GM12878 (cell line): Measurements from ENCODE around the gene S100A12. TPM values are rescaled to one million over a fixed set of nuclear protein-coding genes. Genes with fewer than 3 reads are reported as not detected.

ENCODE experiments used
- ATAC-seq: fragments of 200-7000 bp; cut with Tn5 transposase; 3 replicates; pipeline ENCODE4 v1.9.1; 2020; ENCODE audit warnings: mild to moderate bottlenecking, moderate library complexity
- BruUV-seq: library from RNA; stranded (reverse); fragments of 400-500 nt; replicated peaks from 2 replicates; lab custom pipeline; 2021; lab: Mats Ljungman, UMichigan
- CTCF ChIA-PET: fragments of 300-600 bp; sonication (Branson Sonifier 250); formaldehyde crosslinking; extraction: SDS; loops from one replicate; lab custom pipeline; 2021; ENCODE audit warnings: inconsistent platforms; lab: Yijun Ruan, JAX
- POLR2A ChIA-PET: fragments of 350-600 bp; formaldehyde crosslinking; extraction: SDS; loops from one replicate; lab custom pipeline; 2021; ENCODE audit warnings: inconsistent platforms; lab: Charles Lee
- RAD21 ChIA-PET: fragments of 300-600 bp; sonication (Branson Sonifier 250); formaldehyde crosslinking; loops from one replicate; lab custom pipeline; 2023; ENCODE audit warnings: antibody characterized with exemption; ENCODE audit not compliant: unreplicated experiment; lab: Charles Lee
- SMC1A ChIA-PET: fragments of 300-600 bp; sonication (Branson Sonifier 250); formaldehyde crosslinking; loops from one replicate; lab custom pipeline; 2023; ENCODE audit not compliant: unreplicated experiment, uncharacterized antibody; lab: Charles Lee
- DNase-seq: peaks from one replicate; pipeline ENCODE4 v3.0.0-alpha.2; 2011; ENCODE audit warnings: low read depth, low spot score
- FAIRE-seq: peaks from 3 replicates; lab custom pipeline; 2011; peaks lifted over from hg19 to GRCh38; lab: Jason Lieb, UNC
- H2AFZ ChIP-seq: 2 replicates; pipeline ENCODE4 v1.6.0; 2011; ENCODE audit warnings: low read depth, low read length, control low read depth; ENCODE audit not compliant: control insufficient read depth
- H3K27ac ChIP-seq: 2 replicates; pipeline ENCODE4 v1.5.1; 2011; ENCODE audit warnings: control low read depth; ENCODE audit not compliant: control insufficient read depth, insufficient read depth
- H3K27me3 ChIP-seq, 2 experiments: replicated peaks in 1 of 2; 2 replicates each; pipeline versions ENCODE4 v1.6.0 to v1.6.1; 2011; ENCODE audit warnings: low read length in 1 of 2; ENCODE audit not compliant: control insufficient read depth in 2 of 2, insufficient read depth in 2 of 2
- H3K36me3 ChIP-seq, 2 experiments: 2 replicates each; pipeline ENCODE4 v1.5.1; 2011; ENCODE audit warnings: low read length in 1 of 2; ENCODE audit not compliant: control insufficient read depth in 2 of 2, insufficient read depth in 2 of 2
- H3K4me1 ChIP-seq: 2 replicates; pipeline ENCODE4 v1.6.1; 2011; ENCODE audit warnings: mild to moderate bottlenecking, low read length, moderate library complexity, mixed read lengths; ENCODE audit not compliant: control insufficient read depth, insufficient read depth
- H3K4me2 ChIP-seq: 2 replicates; pipeline ENCODE4 v1.6.0; 2011; ENCODE audit warnings: control low read depth; ENCODE audit not compliant: control insufficient read depth, insufficient read depth
- H3K4me3 ChIP-seq: fragments of 200-600 bp; sonication (generic); 2 replicates; pipeline ENCODE4 v1.5.1; 2016
- H3K79me2 ChIP-seq: 2 replicates; pipeline ENCODE4 v1.6.0; 2011; ENCODE audit warnings: low read length; ENCODE audit not compliant: control insufficient read depth, insufficient read depth
- H3K9ac ChIP-seq: 2 replicates; pipeline ENCODE4 v1.8.0; 2011; ENCODE audit warnings: low read length, control low read depth, mixed read lengths; ENCODE audit not compliant: control insufficient read depth, insufficient read depth
- H3K9me3 ChIP-seq: replicated peaks from 3 replicates; pipeline ENCODE4 v1.5.1; 2011; ENCODE audit warnings: mild to moderate bottlenecking, low read length; ENCODE audit not compliant: control insufficient read depth, insufficient read depth
- H4K20me1 ChIP-seq: 2 replicates; pipeline ENCODE4 v1.6.0; 2011; ENCODE audit not compliant: control insufficient read depth, insufficient read depth
- LARP7 ChIP-seq: fragments of 450-650 bp; IDR thresholded peaks from 2 replicates; pipeline ENCODE4 v1.6.1; 2017; ENCODE audit warnings: mild to moderate bottlenecking
- MEF2A ChIP-seq: IDR thresholded peaks from 2 replicates; pipeline ENCODE4 v1.6.1; 2011; ENCODE audit warnings: low read depth, mild to moderate bottlenecking, low read length, moderate library complexity; ENCODE audit not compliant: insufficient read depth
- NFYA ChIP-seq: IDR thresholded peaks from 2 replicates; pipeline ENCODE4 v1.6.1; 2011; ENCODE audit warnings: low read depth, mild to moderate bottlenecking, low read length, improper control_type of control experiment, borderline replicate concordance
- NR2C2 ChIP-seq: IDR thresholded peaks from 2 replicates; pipeline ENCODE4 v1.6.1; 2011; ENCODE audit warnings: borderline replicate concordance, low read depth; ENCODE audit not compliant: control insufficient read depth, insufficient read length
- RAD21 ChIP-seq: IDR thresholded peaks from 2 replicates; pipeline ENCODE4 v1.6.1; 2011; ENCODE audit warnings: mild to moderate bottlenecking, low read depth, low read length, moderate library complexity; ENCODE audit not compliant: insufficient read depth
- RFX5 ChIP-seq: IDR thresholded peaks from 2 replicates; pipeline ENCODE4 v1.6.1; 2011; ENCODE audit warnings: low read depth, low read length, improper control_type of control experiment
- SMAD1 ChIP-seq: fragments of 450-650 bp; IDR thresholded peaks from 2 replicates; pipeline ENCODE4 v1.6.1; 2018; ENCODE audit warnings: mild to moderate bottlenecking, low read depth; ENCODE audit not compliant: partially characterized antibody
- SMAD5 ChIP-seq: IDR thresholded peaks from 2 replicates; pipeline ENCODE4 v1.6.1; 2016; ENCODE audit warnings: antibody characterized with exemption, low read depth
- SMC3 ChIP-seq: IDR thresholded peaks from 2 replicates; pipeline ENCODE4 v1.6.1; 2011; ENCODE audit warnings: low read length, improper control_type of control experiment, borderline replicate concordance
- ZNF217 ChIP-seq: fragments of 450-650 bp; IDR thresholded peaks from 2 replicates; pipeline ENCODE4 v1.6.1; 2017; ENCODE audit warnings: antibody characterized with exemption, mild to moderate bottlenecking
- WGBS: methylation state at CpG from one replicate; pipeline ENCODE4 v1.1.6; 2016; ENCODE audit warnings: low lambda C conversion rate; ENCODE audit not compliant: insufficient replicate concordance, insufficient coverage; ENCODE audit errors: missing lambda C conversion rate; 5-methylcytosine and 5-hydroxymethylcytosine counted together
- in situ Hi-C: fragments of 300-500 bp; cut with MboI; formaldehyde crosslinking; loops from 9 replicates; pipeline ENCODE4 v1.14.3; 2018; ENCODE audit warnings: mixed read lengths
- intact Hi-C: fragments of 100-400 bp; cut with micrococcal nuclease; formaldehyde crosslinking; loops from one replicate; pipeline ENCODE4 v1.14.2; 2022; ENCODE audit not compliant: unreplicated experiment
- polyA plus RNA-seq, 11 experiments: library from polyadenylated mRNA; depleted of rRNA in 4 of 11; unstranded in 6 of 11; stranded (reverse) in 5 of 11; fragments of >200 nt; fragmentation: Nextera tagmentation in 4 of 11; fragmentation: Illumina TruSeq in 1 of 11; extraction: Ambion mirVana in 4 of 11; extraction: Trizol in 1 of 11; gene quantifications; 1 replicate in 1 of 11; 2 replicates in 10 of 11; pipeline versions ENCODE4 v1.2.1 to v1.2.3, GENCODE V29; 2011 to 2016; ENCODE audit warnings: inconsistent platforms in 2 of 11, missing spikeins in 2 of 11, low read depth in 1 of 11
- total RNA-seq, 4 experiments: library from RNA; depleted of rRNA in 3 of 4; stranded (reverse); fragments of >200 nt in 3 of 4; fragmentation: Illumina TruSeq in 1 of 4; extraction: Trizol in 1 of 4; gene quantifications; 2 replicates each; pipeline versions ENCODE4 v1.2.1 to v1.2.3, GENCODE V29; 2013 to 2021
- TF ChIP-seq, protein P1 (sequence below): fragments of 450-650 bp; IDR thresholded peaks from 2 replicates; pipeline ENCODE4 v1.6.1; 2017; ENCODE audit warnings: low read depth, mild to moderate bottlenecking, moderate library complexity

S100A12 gene
- total and polyA plus RNA-seq, 10 of the 15 experiments (the other 5 are each of a cell fraction or from before 2014, with no cell fraction given): not detected

DNA sequence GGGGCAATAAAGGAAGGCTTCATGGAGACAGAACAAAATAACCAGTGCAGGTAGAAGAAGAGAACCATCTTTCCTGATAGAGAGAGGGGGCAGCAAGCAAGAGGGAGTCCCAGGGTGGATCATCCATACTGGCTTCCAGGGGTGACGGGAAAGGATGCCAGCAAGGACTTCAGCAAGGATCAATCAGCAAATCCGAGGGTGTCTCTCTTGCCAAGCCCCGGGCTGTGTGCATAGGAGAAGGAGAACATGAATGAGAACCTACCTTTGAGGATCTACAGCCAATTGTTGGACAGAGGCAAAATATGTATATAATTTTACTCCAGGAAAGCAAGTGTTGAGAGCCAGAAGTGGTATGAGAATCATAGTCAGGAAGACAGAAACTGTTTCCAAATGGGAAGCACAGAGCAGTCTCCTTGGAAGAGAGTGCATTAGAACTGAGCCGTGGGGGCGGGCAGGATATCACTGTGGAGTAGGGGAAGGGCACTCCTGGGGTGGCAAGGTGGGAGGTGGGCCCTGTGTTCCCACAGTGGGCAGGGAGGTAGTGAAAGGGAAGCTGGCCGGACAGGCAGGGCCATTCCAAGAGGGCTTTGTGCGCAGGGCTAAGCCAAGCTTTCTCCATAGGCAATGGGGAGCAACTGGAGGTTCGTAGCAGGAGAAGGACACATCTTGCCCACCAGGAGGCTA is 18.9 kb downstream of the S100A12 start:
- WGBS: 59% methylated on average over 8 of the region's 8 CpGs
- Histone ChIP-seq H4K20me1 (no peaks in the 10 kb centered on the region), H2AFZ (no peak overlapping the region), H3K79me2 (no peaks in the 10 kb centered on the region), H3K4me1 (peaks cover 6% of the 10 kb centered on the region), H3K27me3 (no peaks in the 10 kb centered on the region), H3K4me2 (no peak overlapping the region), H3K9ac (no peak overlapping the region), H3K4me3 (no peak overlapping the region), H3K9me3 (no peaks in the 10 kb centered on the region)
- SMC1A ChIA-PET: interaction anchor here (0.6 to 6.2 kb wide), 3 partner anchors 138 to 148 kb away, joined by 3 to 106 read pairs (median 14); no protein-coding TSS in a partner anchor
- no peak for DNase-seq
- BruUV-seq: no TSS peak
- FAIRE-seq: no peak
- no peak for ATAC-seq
- RAD21 ChIA-PET: interaction anchor here (2.8 to 8.4 kb wide), 2 partner anchors 138 to 139 kb away, joined by 18 to 94 read pairs; no protein-coding TSS in a partner anchor
- CTCF ChIA-PET: interaction anchor here (0.8 to 8.6 kb wide), 20 partner anchors 12 to 216 kb away, joined by 3 to 326 read pairs (median 5); partner anchors contain the start of gene PGLYRP3
- intact Hi-C loops: no loop called here
- no peak for TF ChIP-seq SMAD1
- TF ChIP-seq NFYA: no peak
- no peak for TF ChIP-seq MEF2A
- no peak for TF ChIP-seq NR2C2
- TF ChIP-seq, all 136 proteins: peak for 0
- Histone ChIP-seq H3K27ac (no peak overlapping the region), H3K36me3 (no peaks in the 10 kb centered on the region)
- POLR2A ChIA-PET: no interaction called here
- in situ Hi-C loops: no loop called here

- BruUV-seq: no TSS peak
- H3K9ac ChIP-seq: no peak overlapping the region
- ATAC-seq (peak; percentile 89), FAIRE-seq (peak; percentile 87), DNase-seq (no peak)
- no peaks in the 10 kb centered on the region for H3K27me3 ChIP-seq
- POLR2A ChIA-PET: interaction anchor here (0.6 kb wide), 1 partner anchor 11 kb away, joined by 3 read pairs; no protein-coding TSS in a partner anchor
- no peak overlapping the region for H3K4me3 ChIP-seq
- in situ Hi-C loops (no loop called here), intact Hi-C loops (loop anchor here (1.0 kb wide), 1 partner anchor 49 kb away; no protein-coding TSS in a partner anchor)
- SMC1A ChIA-PET: interaction anchor here (0.9 to 6.2 kb wide), 6 partner anchors 10 to 139 kb away, joined by 3 to 106 read pairs (median 4); no protein-coding TSS in a partner anchor
- no peaks in the 10 kb centered on the region for H3K9me3 ChIP-seq
- peaks cover 6% of the 10 kb centered on the region for H3K4me1 ChIP-seq
- H2AFZ ChIP-seq: no peak overlapping the region
- H3K4me2 ChIP-seq: no peak overlapping the region
- no peaks in the 10 kb centered on the region for H3K36me3 ChIP-seq
- CTCF ChIA-PET: interaction anchor here (0.5 to 8.6 kb wide), 31 partner anchors 9 to 716 kb away, joined by 3 to 326 read pairs (median 4); partner anchors contain the start of gene PGLYRP3
- RAD21 ChIA-PET: interaction anchor here (0.9 to 8.4 kb wide), 5 partner anchors 9 to 213 kb away, joined by 3 to 94 read pairs (median 5); no protein-coding TSS in a partner anchor
- no peaks in the 10 kb centered on the region for H4K20me1 ChIP-seq
- no peaks in the 10 kb centered on the region for H3K79me2 ChIP-seq
- WGBS: 17% methylated on average over 10 of the region's 10 CpGs
- H3K27ac ChIP-seq: no peak overlapping the region
- TF ChIP-seq RAD21 (peak; percentile 69), ZNF217 (no peak), RFX5 (no peak), SMC3 (peak; percentile 44; the same call in 1 of the 2 replicates), SMAD5 (no peak), LARP7 (0 out of 2 replicates have a peak, but pooled peaks have one; percentile 35)
- TF ChIP-seq, protein P1, sequence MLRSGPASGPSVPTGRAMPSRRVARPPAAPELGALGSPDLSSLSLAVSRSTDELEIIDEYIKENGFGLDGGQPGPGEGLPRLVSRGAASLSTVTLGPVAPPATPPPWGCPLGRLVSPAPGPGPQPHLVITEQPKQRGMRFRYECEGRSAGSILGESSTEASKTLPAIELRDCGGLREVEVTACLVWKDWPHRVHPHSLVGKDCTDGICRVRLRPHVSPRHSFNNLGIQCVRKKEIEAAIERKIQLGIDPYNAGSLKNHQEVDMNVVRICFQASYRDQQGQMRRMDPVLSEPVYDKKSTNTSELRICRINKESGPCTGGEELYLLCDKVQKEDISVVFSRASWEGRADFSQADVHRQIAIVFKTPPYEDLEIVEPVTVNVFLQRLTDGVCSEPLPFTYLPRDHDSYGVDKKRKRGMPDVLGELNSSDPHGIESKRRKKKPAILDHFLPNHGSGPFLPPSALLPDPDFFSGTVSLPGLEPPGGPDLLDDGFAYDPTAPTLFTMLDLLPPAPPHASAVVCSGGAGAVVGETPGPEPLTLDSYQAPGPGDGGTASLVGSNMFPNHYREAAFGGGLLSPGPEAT: no peak
These were observed 19.9 kb downstream of the S100A12 start for GRCh38 chr1:153355445-153356071.
